Measurements from ENCODE around the gene WDR33. TPM values are rescaled to one million over a fixed set of nuclear protein-coding genes. Genes with fewer than 3 reads are reported as not detected.
"Not testable (repeated sequence)": the region's sequence is repeated elsewhere in the genome, so short reads cannot be mapped to it uniquely, and the experiment has no call there.

WDR33 gene
- total and polyA plus RNA-seq, 10 of the 15 experiments (the other 5 are each of a cell fraction or from before 2014, with no cell fraction given) = 29.2 to 73.8 (median 45.6) TPM

- peaks cover 21% of the 10 kb centered on the region for H3K9me3 ChIP-seq (replicated peaks; ENCODE audit: control insufficient read depth, insufficient read depth, low read length)
- H3K4me2 ChIP-seq (ENCODE audit: control insufficient read depth, insufficient read depth); H3K9ac ChIP-seq (ENCODE audit: control insufficient read depth, insufficient read depth, low read length); H3K27me3 ChIP-seq (replicated peaks in 1 of 2; ENCODE audit: control insufficient read depth in 2 of 2, insufficient read depth in 2 of 2, low read length in 1 of 2); in situ Hi-C loops (cut with MboI); intact Hi-C loops (cut with micrococcal nuclease; ENCODE audit: unreplicated experiment); SMC1A ChIA-PET (ENCODE audit: uncharacterized antibody, unreplicated experiment); DNase-seq (ENCODE audit: low read depth, low spot score); FAIRE-seq; H2AFZ ChIP-seq (ENCODE audit: control insufficient read depth, low read depth, low read length); RAD21 ChIA-PET (ENCODE audit: unreplicated experiment); H4K20me1 ChIP-seq (ENCODE audit: control insufficient read depth, insufficient read depth); H3K79me2 ChIP-seq (ENCODE audit: control insufficient read depth, insufficient read depth, low read length); H3K27ac ChIP-seq (ENCODE audit: control insufficient read depth, insufficient read depth); BruUV-seq (replicated peaks); H3K4me3 ChIP-seq; ATAC-seq; CTCF ChIA-PET; H3K36me3 ChIP-seq (ENCODE audit: control insufficient read depth in 2 of 2, insufficient read depth in 2 of 2, low read length in 1 of 2): not testable (repeated sequence)
- H3K4me1 ChIP-seq (ENCODE audit: control insufficient read depth, insufficient read depth, low read length) = peaks cover 30% of the 10 kb centered on the region
- POLR2A ChIA-PET = interaction anchor here (1.0 kb wide), 1 partner anchor 18 kb away, joined by 7 read pairs; no protein-coding TSS in a partner anchor
- 91% methylated on average over 2 of the region's 2 CpGs for WGBS (ENCODE audit: insufficient coverage, insufficient replicate concordance, low lambda C conversion rate, missing lambda C conversion rate)
Observed at GRCh38 chr2:127826708-127827107, 15.7 kb upstream of the WDR33 start.

DNA sequence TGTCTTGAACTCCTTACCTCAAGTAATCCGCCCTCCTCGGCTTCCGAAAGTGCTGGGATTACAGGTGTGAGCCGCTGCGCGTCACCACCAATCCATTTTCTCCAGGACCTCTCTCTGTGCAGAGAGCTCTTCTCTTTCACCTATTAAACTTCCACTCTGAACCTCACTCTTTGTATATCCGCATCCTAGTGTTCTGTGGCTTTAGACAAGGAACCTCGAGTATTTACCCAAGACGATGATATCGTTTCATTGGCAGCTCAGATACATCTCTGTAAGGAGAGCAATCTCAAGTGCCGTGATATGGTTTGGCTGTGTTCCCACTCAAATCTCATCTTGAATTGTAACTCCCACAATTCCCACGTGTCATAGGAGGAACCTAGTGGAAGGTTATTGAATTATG, 15.1 kb upstream of the WDR33 start:
- Histone ChIP-seq H3K36me3 (ENCODE audit: control insufficient read depth in 2 of 2, insufficient read depth in 2 of 2, low read length in 1 of 2) (no peaks in the 10 kb centered on the region), H3K27me3 (replicated peaks in 1 of 2; ENCODE audit: control insufficient read depth in 2 of 2, insufficient read depth in 2 of 2, low read length in 1 of 2) (no peaks in the 10 kb centered on the region), H3K4me2 (ENCODE audit: control insufficient read depth, insufficient read depth) (no peak overlapping the region), H3K4me1 (ENCODE audit: control insufficient read depth, insufficient read depth, low read length) (peaks cover 23% of the 10 kb centered on the region), H3K9ac (ENCODE audit: control insufficient read depth, insufficient read depth, low read length) (no peak overlapping the region), H2AFZ (ENCODE audit: control insufficient read depth, low read depth, low read length) (no peak overlapping the region), H3K9me3 (replicated peaks; ENCODE audit: control insufficient read depth, insufficient read depth, low read length) (peaks cover 22% of the 10 kb centered on the region), H3K4me3 (no peak overlapping the region), H3K79me2 (ENCODE audit: control insufficient read depth, insufficient read depth, low read length) (no peaks in the 10 kb centered on the region), H3K27ac (ENCODE audit: control insufficient read depth, insufficient read depth) (no peak overlapping the region), H4K20me1 (ENCODE audit: control insufficient read depth, insufficient read depth) (no peaks in the 10 kb centered on the region)
- intact Hi-C loops (cut with micrococcal nuclease; ENCODE audit: unreplicated experiment) = no loop called here
- ATAC-seq (no peak), DNase-seq (ENCODE audit: low read depth, low spot score) (no peak), FAIRE-seq (no peak)
- in situ Hi-C loops (cut with MboI) = no loop called here
- SMC1A ChIA-PET (ENCODE audit: uncharacterized antibody, unreplicated experiment) = no interaction called here
- CTCF ChIA-PET = interaction anchor here (1.2 kb wide), 1 partner anchor 29 kb away, joined by 5 read pairs; no protein-coding TSS in a partner anchor
- 86% methylated on average over 12 of the region's 12 CpGs for WGBS (ENCODE audit: insufficient coverage, insufficient replicate concordance, low lambda C conversion rate, missing lambda C conversion rate)
- RAD21 ChIA-PET (ENCODE audit: unreplicated experiment) = no interaction called here
- POLR2A ChIA-PET = interaction anchor here (1.2 kb wide), 1 partner anchor 31 kb away, joined by 3 read pairs; no protein-coding TSS in a partner anchor
- no TSS peak for BruUV-seq (replicated peaks)
- TF ChIP-seq TCF12 (IDR thresholded peaks at IDR 0.05; ENCODE audit: low read depth, low read length) (no peak), RAD21 (IDR thresholded peaks at IDR 0.05; ENCODE audit: insufficient read depth, low read depth, low read length) (no peak), RCOR1 (conservative IDR thresholded peaks at IDR 0.05; ENCODE audit: low read depth, low read length) (no peak), POLR2AphosphoS5 (IDR thresholded peaks at IDR 0.05; ENCODE audit: low read length) (no peak), TARDBP (IDR thresholded peaks at IDR 0.05; ENCODE audit: borderline replicate concordance) (no peak), WRNIP1 (IDR thresholded peaks at IDR 0.05; ENCODE audit: borderline replicate concordance, low read depth, low read length) (no peak), KAT2A (conservative IDR thresholded peaks at IDR 0.05; ENCODE audit: control insufficient read depth, low read depth, low read length) (no peak), TCF3 (IDR thresholded peaks at IDR 0.05; ENCODE audit: borderline replicate concordance, insufficient read depth, low read depth, low read length) (no peak), NR2C2 (IDR thresholded peaks at IDR 0.05; ENCODE audit: borderline replicate concordance, control insufficient read depth, insufficient read length, low read depth) (no peak), CEBPB (IDR thresholded peaks at IDR 0.05; ENCODE audit: borderline replicate concordance in 1 of 2, low read depth in 2 of 2, low read length in 2 of 2) (no peak), TCF7 (IDR thresholded peaks at IDR 0.05; ENCODE audit: borderline replicate concordance) (no peak), HDGF (IDR thresholded peaks at IDR 0.05) (no peak), ZNF274 (IDR thresholded peaks at IDR 0.05; ENCODE audit: insufficient read depth, insufficient read length) (no peak)
- TF ChIP-seq, protein P1, sequence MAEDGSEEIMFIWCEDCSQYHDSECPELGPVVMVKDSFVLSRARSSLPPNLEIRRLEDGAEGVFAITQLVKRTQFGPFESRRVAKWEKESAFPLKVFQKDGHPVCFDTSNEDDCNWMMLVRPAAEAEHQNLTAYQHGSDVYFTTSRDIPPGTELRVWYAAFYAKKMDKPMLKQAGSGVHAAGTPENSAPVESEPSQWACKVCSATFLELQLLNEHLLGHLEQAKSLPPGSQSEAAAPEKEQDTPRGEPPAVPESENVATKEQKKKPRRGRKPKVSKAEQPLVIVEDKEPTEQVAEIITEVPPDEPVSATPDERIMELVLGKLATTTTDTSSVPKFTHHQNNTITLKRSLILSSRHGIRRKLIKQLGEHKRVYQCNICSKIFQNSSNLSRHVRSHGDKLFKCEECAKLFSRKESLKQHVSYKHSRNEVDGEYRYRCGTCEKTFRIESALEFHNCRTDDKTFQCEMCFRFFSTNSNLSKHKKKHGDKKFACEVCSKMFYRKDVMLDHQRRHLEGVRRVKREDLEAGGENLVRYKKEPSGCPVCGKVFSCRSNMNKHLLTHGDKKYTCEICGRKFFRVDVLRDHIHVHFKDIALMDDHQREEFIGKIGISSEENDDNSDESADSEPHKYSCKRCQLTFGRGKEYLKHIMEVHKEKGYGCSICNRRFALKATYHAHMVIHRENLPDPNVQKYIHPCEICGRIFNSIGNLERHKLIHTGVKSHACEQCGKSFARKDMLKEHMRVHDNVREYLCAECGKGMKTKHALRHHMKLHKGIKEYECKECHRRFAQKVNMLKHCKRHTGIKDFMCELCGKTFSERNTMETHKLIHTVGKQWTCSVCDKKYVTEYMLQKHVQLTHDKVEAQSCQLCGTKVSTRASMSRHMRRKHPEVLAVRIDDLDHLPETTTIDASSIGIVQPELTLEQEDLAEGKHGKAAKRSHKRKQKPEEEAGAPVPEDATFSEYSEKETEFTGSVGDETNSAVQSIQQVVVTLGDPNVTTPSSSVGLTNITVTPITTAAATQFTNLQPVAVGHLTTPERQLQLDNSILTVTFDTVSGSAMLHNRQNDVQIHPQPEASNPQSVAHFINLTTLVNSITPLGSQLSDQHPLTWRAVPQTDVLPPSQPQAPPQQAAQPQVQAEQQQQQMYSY (CRISPR knock-in tag; IDR thresholded peaks at IDR 0.05) = no peak
